ENCODE data around the gene ROCK2.

Gene ROCK2

DNA sequence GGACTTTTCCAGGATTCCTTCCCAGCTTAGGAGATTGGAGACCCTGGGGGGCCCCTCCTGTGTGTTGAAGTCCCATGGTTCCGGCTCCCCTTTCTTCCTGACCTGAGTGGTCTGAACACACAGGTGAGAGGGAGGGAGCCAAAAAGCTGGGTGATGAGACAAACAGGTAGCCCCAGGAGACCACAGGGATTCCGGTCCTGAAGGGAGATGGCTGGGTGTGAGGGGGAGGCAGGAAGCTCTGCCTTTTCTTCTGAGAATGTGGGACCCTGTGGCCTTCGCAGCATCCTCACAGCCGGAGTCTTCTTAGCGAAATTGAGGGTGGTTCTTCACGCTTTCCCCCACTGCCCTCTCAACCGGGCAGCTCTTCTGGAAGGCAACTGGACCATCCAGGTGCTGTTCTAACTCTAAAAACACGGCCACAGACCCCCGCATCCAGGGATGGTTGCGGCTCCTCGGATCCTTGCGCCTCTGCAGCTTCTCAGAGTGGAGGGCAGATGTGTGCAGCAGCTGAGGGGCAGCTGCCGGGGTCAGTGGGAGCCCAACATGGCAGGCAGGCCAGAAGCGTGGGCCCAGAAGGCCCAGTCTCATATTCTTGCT lies 184.8 kb downstream of the ROCK2 start:
- Histone ChIP-seq H3K4me3 (IDR thresholded peaks at IDR 0.05; ENCODE audit: insufficient read depth, low read depth, low read length) (no peak overlapping the region), H3K4me2 (no peak overlapping the region), H3K27ac (no peak overlapping the region), H3K79me2 (ENCODE audit: insufficient read depth, low read depth) (no peaks in the 10 kb centered on the region), H4K20me1 (ENCODE audit: insufficient read depth) (no peaks in the 10 kb centered on the region), H3K9ac (no peak overlapping the region), H3K36me3 (ENCODE audit: insufficient read depth) (no peaks in the 10 kb centered on the region), H3K4me1 (ENCODE audit: low read depth, poor library complexity, severe bottlenecking) (peaks cover 8% of the 10 kb centered on the region), H2AFZ (ENCODE audit: low read depth) (no peak overlapping the region), H3K27me3 (ENCODE audit: insufficient read depth, low read depth) (no peaks in the 10 kb centered on the region)
- no peak for TF ChIP-seq CTCF (conservative IDR thresholded peaks at IDR 0.05; ENCODE audit: low read depth, low read length)

DNA sequence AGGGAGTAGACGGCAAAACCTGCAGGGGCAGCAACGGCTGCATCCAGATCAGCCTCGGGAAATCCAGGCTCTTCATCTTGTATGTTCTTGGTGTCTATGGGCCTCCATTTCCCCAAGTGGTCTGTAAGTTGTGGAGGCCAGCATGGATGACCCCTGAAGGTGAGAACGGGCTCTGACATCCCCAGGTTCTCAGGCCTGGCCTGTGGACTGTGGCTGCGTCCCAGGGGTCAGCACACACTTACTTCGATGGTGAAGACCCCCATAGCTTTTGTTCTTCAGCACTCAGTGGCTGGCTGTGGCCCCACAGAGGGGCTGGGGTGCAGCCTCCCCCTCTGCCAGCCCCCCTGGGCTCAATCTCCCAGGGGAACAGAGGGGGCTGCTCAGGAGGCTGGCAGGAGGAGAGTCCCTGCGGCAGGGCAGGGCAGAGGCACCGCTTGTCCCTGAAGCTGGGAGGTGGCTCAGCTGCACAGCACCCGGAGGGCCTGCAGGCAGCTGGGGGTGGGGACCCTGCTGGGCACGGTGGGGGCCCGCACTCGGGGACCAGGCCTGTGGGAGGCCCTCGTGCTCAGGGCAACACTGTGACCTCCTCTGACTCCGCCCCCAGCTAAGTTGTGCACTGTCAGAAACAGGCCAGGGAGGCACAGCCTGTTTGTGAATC lies 185.4 kb downstream of the ROCK2 start:
- H2AFZ ChIP-seq (ENCODE audit: low read depth), result no peak overlapping the region
- TF ChIP-seq CTCF (conservative IDR thresholded peaks at IDR 0.05; ENCODE audit: low read depth, low read length), result no peak
- H3K4me3 ChIP-seq (IDR thresholded peaks at IDR 0.05; ENCODE audit: insufficient read depth, low read depth, low read length), result no peak overlapping the region
- no peak overlapping the region for H3K27ac ChIP-seq
- peaks cover 12% of the 10 kb centered on the region for H3K4me1 ChIP-seq (ENCODE audit: low read depth, poor library complexity, severe bottlenecking)
- H4K20me1 ChIP-seq (ENCODE audit: insufficient read depth), result no peaks in the 10 kb centered on the region
- no peak overlapping the region for H3K9ac ChIP-seq
- no peaks in the 10 kb centered on the region for H3K36me3 ChIP-seq (ENCODE audit: insufficient read depth)
- no peaks in the 10 kb centered on the region for H3K27me3 ChIP-seq (ENCODE audit: insufficient read depth, low read depth)
- H3K79me2 ChIP-seq (ENCODE audit: insufficient read depth, low read depth), result no peaks in the 10 kb centered on the region
- H3K4me2 ChIP-seq, result no peak overlapping the region

- no peak for TF ChIP-seq CTCF (conservative IDR thresholded peaks at IDR 0.05; ENCODE audit: low read depth, low read length)
- Histone ChIP-seq H3K36me3 (ENCODE audit: insufficient read depth) (no peaks in the 10 kb centered on the region), H3K4me3 (IDR thresholded peaks at IDR 0.05; ENCODE audit: insufficient read depth, low read depth, low read length) (no peak overlapping the region), H3K4me2 (no peak overlapping the region), H4K20me1 (ENCODE audit: insufficient read depth) (no peaks in the 10 kb centered on the region), H3K79me2 (ENCODE audit: insufficient read depth, low read depth) (no peaks in the 10 kb centered on the region), H3K9ac (no peak overlapping the region), H2AFZ (ENCODE audit: low read depth) (no peak overlapping the region), H3K4me1 (ENCODE audit: low read depth, poor library complexity, severe bottlenecking) (peaks cover 12% of the 10 kb centered on the region), H3K27me3 (ENCODE audit: insufficient read depth, low read depth) (no peaks in the 10 kb centered on the region), H3K27ac (no peak overlapping the region)
These were observed 186.7 kb downstream of the ROCK2 start for GRCh38 chr2:11157731-11158130.

DNA sequence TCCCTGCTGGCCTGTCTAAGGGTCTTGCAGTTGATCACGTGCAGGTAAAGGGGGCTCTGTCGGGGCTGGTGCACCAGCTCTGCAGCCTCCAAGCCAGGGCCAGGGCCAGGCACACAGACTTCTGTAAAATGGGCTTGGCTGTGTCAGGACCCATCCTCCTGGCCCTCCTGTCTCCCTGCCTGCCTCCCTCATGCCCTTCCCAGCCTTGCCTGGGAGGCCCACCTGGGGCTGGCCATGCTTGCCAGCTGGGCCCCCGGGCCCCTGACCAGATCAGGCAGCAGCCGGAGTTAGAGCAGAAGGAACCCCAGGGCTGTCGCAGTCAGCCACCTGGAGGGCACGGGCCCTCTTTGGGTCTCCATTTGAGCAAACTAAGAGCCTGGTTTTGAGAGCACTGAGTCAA lies 187.1 kb downstream of the ROCK2 start:
- Histone ChIP-seq H3K27ac (no peak overlapping the region), H3K79me2 (ENCODE audit: insufficient read depth, low read depth) (no peaks in the 10 kb centered on the region), H2AFZ (ENCODE audit: low read depth) (no peak overlapping the region), H3K4me2 (no peak overlapping the region), H4K20me1 (ENCODE audit: insufficient read depth) (no peaks in the 10 kb centered on the region), H3K4me3 (IDR thresholded peaks at IDR 0.05; ENCODE audit: insufficient read depth, low read depth, low read length) (no peak overlapping the region), H3K9ac (no peak overlapping the region), H3K27me3 (ENCODE audit: insufficient read depth, low read depth) (no peaks in the 10 kb centered on the region), H3K4me1 (ENCODE audit: low read depth, poor library complexity, severe bottlenecking) (peaks cover 12% of the 10 kb centered on the region), H3K36me3 (ENCODE audit: insufficient read depth) (no peaks in the 10 kb centered on the region)
- no peak for TF ChIP-seq CTCF (conservative IDR thresholded peaks at IDR 0.05; ENCODE audit: low read depth, low read length)

Data from KMS-11 (cell line).